Esophagus muscularis mucosa (tissue), 4 donors: ENCODE data around the gene CRYAB. TPM values are rescaled to one million over a fixed set of nuclear protein-coding genes. Genes with fewer than 3 reads are reported as not detected.
A peak's percentile ranks its signal among the peaks of the same experiment; 100 is the strongest.

Experiments
- DNase-seq: peaks from one replicate; pipeline ENCODE4 v3.0.0-alpha.2; 2017; ENCODE audit errors: extremely low spot score
- H3K27ac ChIP-seq, 4 donors: fragments of 200-600 bp; sonication (generic); replicated peaks in 1 of 4; 1 replicate in 3 of 4; 2 replicates in 1 of 4; pipeline ENCODE4 v1.5.1; 2016 to 2019; ENCODE audit warnings: mild to moderate bottlenecking in 1 of 4
- H3K27me3 ChIP-seq, 4 donors: fragments of 200-600 bp; sonication (generic); one replicate each; pipeline versions ENCODE4 v1.5.1 to v1.6.0; 2016 to 2019
- H3K36me3 ChIP-seq, 4 donors: fragments of 200-600 bp; sonication (generic); one replicate each; pipeline ENCODE4 v1.5.1; 2016 to 2019
- H3K4me1 ChIP-seq, 4 donors: fragments of 200-600 bp; sonication (generic); one replicate each; pipeline ENCODE4 v1.5.1; 2016 to 2019
- H3K4me3 ChIP-seq, 4 donors: fragments of 200-600 bp; sonication (generic); 1 replicate in 2 of 4; 2 replicates in 2 of 4; pipeline ENCODE4 v1.5.1; 2016 to 2019; ENCODE audit warnings: mild to moderate bottlenecking in 4 of 4, moderate library complexity in 1 of 4
- H3K9me3 ChIP-seq, 4 donors: fragments of 200-600 bp; sonication (generic); 1 replicate in 3 of 4; 2 replicates in 1 of 4; pipeline ENCODE4 v1.5.1; 2016 to 2019
- CTCF ChIP-seq, 3 experiments: fragments of 200-600 bp in 2 of 3; fragments of 450-650 bp in 1 of 3; sonication (generic) in 2 of 3; IDR thresholded peaks; one replicate each; pipeline ENCODE4 v1.5.1; 2017 to 2019; ENCODE audit warnings: antibody characterized with exemption in 3 of 3, mild to moderate bottlenecking in 2 of 3, moderate library complexity in 1 of 3
- EP300 ChIP-seq: sonication (generic); formaldehyde crosslinking; IDR thresholded peaks from one replicate; pipeline ENCODE4 v1.6.1; 2017; ENCODE audit warnings: antibody characterized with exemption
- POLR2A ChIP-seq: fragments of 450-650 bp; IDR thresholded peaks from one replicate; pipeline ENCODE4 v1.6.1; 2017; ENCODE audit warnings: antibody characterized with exemption, moderate library complexity, mild to moderate bottlenecking, low read depth
- POLR2AphosphoS5 ChIP-seq, 2 donors: sonication (generic); formaldehyde crosslinking; IDR thresholded peaks; one replicate each; pipeline ENCODE4 v1.6.1; 2017; ENCODE audit warnings: antibody characterized with exemption in 2 of 2
- WGBS: methylation state at CpG from one replicate; pipeline ENCODE4 v1.1.5; 2018; 5-methylcytosine and 5-hydroxymethylcytosine counted together
- intact Hi-C: fragments of 100-400 bp; cut with DNase I; formaldehyde crosslinking; loops from one replicate; pipeline ENCODE4 v1.15.1; 2023
- total RNA-seq, 4 donors: library from RNA; depleted of rRNA; stranded (reverse); fragments of >200 nt; gene quantifications; one replicate each; pipeline versions ENCODE4 v1.1.0 to v1.2.1, GENCODE V29; 2016

The CRYAB gene
- total RNA-seq, 4 donors from 2014 or later = 315 to 493 (median 382) TPM

GRCh38 chr11:111923351-111923788 lies 11.8 kb upstream of the CRYAB start:
- no peaks in the 10 kb centered on the region for H3K27me3 ChIP-seq
- WGBS = 14% methylated on average over 5 of the region's 5 CpGs
- no peaks in the 10 kb centered on the region for H3K9me3 ChIP-seq
- intact Hi-C loops = no loop called here
- peak overlapping the region; percentile 12 to 37 (median 25) for H3K4me3 ChIP-seq
- H3K4me1 ChIP-seq = peaks cover 51 to 68% (median 64%) of the 10 kb centered on the region in 4 donors
- peak; percentile 78 for DNase-seq
- TF ChIP-seq CTCF (IDR thresholded peaks at IDR 0.05) (no peak), POLR2AphosphoS5 (IDR thresholded peaks at IDR 0.05) (no peak)
- peak overlapping the region; percentile 87 to 93 (median 92) for H3K27ac ChIP-seq
- no peaks in the 10 kb centered on the region for H3K36me3 ChIP-seq

GRCh38 chr11:111922803-111923202 lies 11.2 kb upstream of the CRYAB start:
- Histone ChIP-seq H3K27me3 (no peaks in the 10 kb centered on the region), H3K36me3 (no peaks in the 10 kb centered on the region), H3K4me1 (peaks cover 51 to 68% (median 65%) of the 10 kb centered on the region in 4 donors), H3K4me3 (peak overlapping the region; percentile 12 to 37 (median 25)), H3K9me3 (no peaks in the 10 kb centered on the region), H3K27ac (peak overlapping the region; percentile 87 to 93 (median 92))
- intact Hi-C loops = no loop called here
- DNase-seq = peak; percentile 82
- TF ChIP-seq POLR2AphosphoS5 (IDR thresholded peaks at IDR 0.05) (peak in 1 of 2 donors; percentile 61), POLR2A (no peak)
- WGBS = 10% methylated on average over 2 of the region's 2 CpGs

GRCh38 chr11:111921541-111922230 lies 10.1 kb upstream of the CRYAB start:
- Histone ChIP-seq H3K4me1 (peaks cover 47 to 60% (median 58%) of the 10 kb centered on the region in 4 donors), H3K27ac (peak overlapping the region; percentile 87 to 93 (median 92)), H3K4me3 (no peak overlapping the region), H3K36me3 (no peaks in the 10 kb centered on the region), H3K9me3 (no peaks in the 10 kb centered on the region), H3K27me3 (no peaks in the 10 kb centered on the region)
- TF ChIP-seq POLR2A = no peak
- no peak for TF ChIP-seq POLR2AphosphoS5 (IDR thresholded peaks at IDR 0.05)
- no peak for TF ChIP-seq CTCF (IDR thresholded peaks at IDR 0.05)
- TF ChIP-seq EP300 = no peak
- WGBS = 94% methylated on average over 7 of the region's 7 CpGs
- DNase-seq = peak; percentile 68
- intact Hi-C loops = no loop called here

GRCh38 chr11:111920908-111921307 lies 9.3 kb upstream of the CRYAB start:
- DNase-seq = no peak
- TF ChIP-seq POLR2AphosphoS5 (IDR thresholded peaks at IDR 0.05) (no peak), POLR2A (no peak), EP300 (no peak), CTCF (IDR thresholded peaks at IDR 0.05) (no peak)
- 73% methylated on average over 2 of the region's 2 CpGs for WGBS
- Histone ChIP-seq H3K27ac (peak overlapping the region in 2 of 4 donors; percentile 92 to 93), H3K4me3 (no peak overlapping the region), H3K4me1 (peaks cover 42 to 52% (median 50%) of the 10 kb centered on the region in 4 donors), H3K9me3 (no peaks in the 10 kb centered on the region), H3K36me3 (no peaks in the 10 kb centered on the region), H3K27me3 (no peaks in the 10 kb centered on the region)
- intact Hi-C loops = no loop called here

GRCh38 chr11:111918390-111919256 lies 7.1 kb upstream of the CRYAB start, which contains the start of gene C11orf52:
C11orf52 (plus strand) TSS chr11:111918913; CDS start chr11:111918973, 60 bp downstream.
- peaks cover 36 to 47% (median 42%) of the 10 kb centered on the region in 4 donors for H3K4me1 ChIP-seq
- H3K9me3 ChIP-seq = no peaks in the 10 kb centered on the region
- peak within 1 kb of the TSS in 3 of 4 donors; percentile 4 to 9 (median 9) for H3K4me3 ChIP-seq
- peak within 1 kb of the TSS in 3 of 4 donors; percentile 16 to 41 (median 29) for H3K27ac ChIP-seq
- no peak for TF ChIP-seq CTCF (IDR thresholded peaks at IDR 0.05)
- intact Hi-C loops = no loop called here
- no peaks in the 10 kb centered on the region for H3K36me3 ChIP-seq
- 63% methylated on average over 18 of the region's 19 CpGs for WGBS
- no peaks in the 10 kb centered on the region for H3K27me3 ChIP-seq
- peak; percentile 84 for DNase-seq
